Neuron (in vitro differentiated cells): Measurements from ENCODE around the gene APBA2.

Experiments
- H2AFZ ChIP-seq: one replicate; pipeline ENCODE4 v1.6.1; 2013; ENCODE audit warnings: low read depth, mild to moderate bottlenecking, inconsistent platforms, low read length, moderate library complexity
- H3K27me3 ChIP-seq: one replicate; pipeline ENCODE4 v1.6.1; 2013; ENCODE audit warnings: low read length; ENCODE audit not compliant: insufficient read depth
- H3K36me3 ChIP-seq: one replicate; pipeline ENCODE4 v1.6.1; 2013; ENCODE audit warnings: low read length; ENCODE audit not compliant: insufficient read depth
- H3K4me1 ChIP-seq: one replicate; pipeline ENCODE4 v1.6.1; 2013; ENCODE audit warnings: low read length; ENCODE audit not compliant: insufficient read depth
- H3K4me3 ChIP-seq: 2 replicates; pipeline ENCODE4 v1.5.1; 2013; ENCODE audit warnings: mild to moderate bottlenecking, low read length, moderate library complexity
- H3K9me3 ChIP-seq: one replicate; pipeline ENCODE4 v1.6.1; 2013; ENCODE audit warnings: low read length

The APBA2 gene

GRCh38 chr15:28956491-28956890 lies 70.7 kb downstream of the APBA2 start:
- Histone ChIP-seq H2AFZ (no peak overlapping the region), H3K9me3 (no peaks in the 10 kb centered on the region), H3K27me3 (no peaks in the 10 kb centered on the region), H3K36me3 (no peaks in the 10 kb centered on the region), H3K4me3 (no peak overlapping the region), H3K4me1 (peaks cover 12% of the 10 kb centered on the region)

GRCh38 chr15:28957606-28958498 lies 72.1 kb downstream of the APBA2 start:
- Histone ChIP-seq H3K27me3 (no peaks in the 10 kb centered on the region), H3K4me1 (peaks cover 12% of the 10 kb centered on the region), H3K9me3 (no peaks in the 10 kb centered on the region), H3K36me3 (no peaks in the 10 kb centered on the region), H2AFZ (no peak overlapping the region), H3K4me3 (no peak overlapping the region)

- Histone ChIP-seq H3K36me3 (no peaks in the 10 kb centered on the region), H3K4me1 (peaks cover 12% of the 10 kb centered on the region), H2AFZ (no peak overlapping the region), H3K27me3 (no peaks in the 10 kb centered on the region), H3K9me3 (no peaks in the 10 kb centered on the region), H3K4me3 (no peak overlapping the region)
Measured at GRCh38 chr15:28959326-28959725, 73.6 kb downstream of the APBA2 start.

DNA sequence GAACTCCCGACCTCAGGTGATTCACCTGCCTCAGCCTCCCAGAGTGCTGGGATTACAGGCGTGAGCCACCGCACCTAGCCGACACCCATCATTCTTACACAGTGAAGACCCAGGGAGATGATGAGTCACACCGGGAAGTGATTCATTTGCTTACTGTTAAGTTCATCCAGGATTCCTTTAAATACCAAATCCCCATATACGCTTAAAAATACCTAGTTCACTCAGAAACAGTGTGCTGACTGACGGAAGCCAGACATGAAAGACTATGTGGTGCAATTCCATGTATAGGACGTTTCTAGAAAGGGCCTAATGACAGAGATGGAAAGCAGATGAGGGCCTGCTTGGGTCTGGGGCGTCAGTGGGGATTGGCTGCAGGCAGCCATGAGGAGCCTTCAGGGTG lies 75.2 kb downstream of the APBA2 start:
- no peaks in the 10 kb centered on the region for H3K27me3 ChIP-seq
- H2AFZ ChIP-seq: no peak overlapping the region
- H3K9me3 ChIP-seq: no peaks in the 10 kb centered on the region
- H3K4me3 ChIP-seq: no peak overlapping the region
- no peaks in the 10 kb centered on the region for H3K36me3 ChIP-seq
- H3K4me1 ChIP-seq: peaks cover 3% of the 10 kb centered on the region

GRCh38 chr15:28961391-28961790 lies 75.6 kb downstream of the APBA2 start:
- no peak overlapping the region for H3K4me3 ChIP-seq
- H3K27me3 ChIP-seq: no peaks in the 10 kb centered on the region
- no peak overlapping the region for H2AFZ ChIP-seq
- no peaks in the 10 kb centered on the region for H3K4me1 ChIP-seq
- no peaks in the 10 kb centered on the region for H3K36me3 ChIP-seq
- H3K9me3 ChIP-seq: no peaks in the 10 kb centered on the region

GRCh38 chr15:28962851-28963710 lies 77.3 kb downstream of the APBA2 start:
- Histone ChIP-seq H3K36me3 (no peaks in the 10 kb centered on the region), H2AFZ (no peak overlapping the region), H3K4me1 (no peaks in the 10 kb centered on the region), H3K9me3 (no peaks in the 10 kb centered on the region), H3K4me3 (no peak overlapping the region), H3K27me3 (no peaks in the 10 kb centered on the region)

DNA sequence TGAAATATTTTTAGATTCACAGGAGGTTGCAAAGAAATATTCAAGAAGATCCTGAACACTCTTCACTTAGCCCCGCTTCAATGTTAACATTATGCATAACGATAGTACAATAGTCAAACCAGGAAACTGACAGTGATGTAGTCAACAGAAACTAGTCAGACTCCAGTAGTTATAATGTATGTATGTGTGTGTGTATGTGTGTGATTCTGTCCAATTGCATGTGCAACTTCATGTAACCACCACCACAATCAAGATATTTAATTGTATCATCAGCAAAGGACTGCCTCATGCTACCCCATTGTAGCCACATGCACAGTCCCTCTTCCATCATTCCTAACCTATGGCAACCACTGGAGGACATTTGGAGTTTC lies 77.9 kb downstream of the APBA2 start:
- Histone ChIP-seq H3K4me1 (no peaks in the 10 kb centered on the region), H3K36me3 (no peaks in the 10 kb centered on the region), H3K4me3 (no peak overlapping the region), H3K27me3 (no peaks in the 10 kb centered on the region), H3K9me3 (no peaks in the 10 kb centered on the region), H2AFZ (no peak overlapping the region)

- H3K4me3 ChIP-seq: no peak overlapping the region
- H3K27me3 ChIP-seq: no peaks in the 10 kb centered on the region
- no peaks in the 10 kb centered on the region for H3K36me3 ChIP-seq
- no peak overlapping the region for H2AFZ ChIP-seq
- no peaks in the 10 kb centered on the region for H3K4me1 ChIP-seq
- H3K9me3 ChIP-seq: peaks cover under 1% of the 10 kb centered on the region
Measured at GRCh38 chr15:28964098-28964497, 78.3 kb downstream of the APBA2 start.

DNA sequence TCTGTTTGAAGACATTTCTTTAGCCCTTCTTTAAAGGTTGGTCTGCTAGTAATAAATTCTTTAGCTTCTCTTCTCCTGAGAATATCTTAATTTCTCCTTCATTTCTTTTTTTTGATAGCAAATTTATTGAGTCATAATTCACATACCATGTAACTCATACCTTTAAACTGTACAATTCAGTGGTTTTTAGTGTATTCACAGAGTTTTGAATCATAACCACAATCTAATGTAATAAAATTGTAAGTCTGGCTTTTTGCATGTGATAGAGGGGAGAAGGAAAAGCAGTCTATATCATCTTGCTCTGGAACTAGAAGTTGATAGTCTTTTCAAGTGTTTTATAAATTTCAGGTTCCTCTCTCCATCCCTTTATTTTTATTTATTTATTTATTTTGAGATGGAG lies 81.3 kb downstream of the APBA2 start:
- H3K4me3 ChIP-seq: no peak overlapping the region
- H3K27me3 ChIP-seq: no peaks in the 10 kb centered on the region
- peaks cover 8% of the 10 kb centered on the region for H3K9me3 ChIP-seq
- H3K36me3 ChIP-seq: peaks cover 3% of the 10 kb centered on the region
- H3K4me1 ChIP-seq: no peaks in the 10 kb centered on the region
- no peak overlapping the region for H2AFZ ChIP-seq

- no peaks in the 10 kb centered on the region for H3K4me1 ChIP-seq
- H3K36me3 ChIP-seq: peaks cover 3% of the 10 kb centered on the region
- H3K4me3 ChIP-seq: no peak overlapping the region
- no peaks in the 10 kb centered on the region for H3K27me3 ChIP-seq
- H3K9me3 ChIP-seq: peaks cover 8% of the 10 kb centered on the region
- no peak overlapping the region for H2AFZ ChIP-seq
Measured at GRCh38 chr15:28967990-28968389, 82.2 kb downstream of the APBA2 start.

GRCh38 chr15:28969511-28970085 lies 83.8 kb downstream of the APBA2 start:
- Histone ChIP-seq H2AFZ (no peak overlapping the region), H3K9me3 (peaks cover 8% of the 10 kb centered on the region), H3K4me3 (no peak overlapping the region), H3K27me3 (no peaks in the 10 kb centered on the region), H3K4me1 (no peaks in the 10 kb centered on the region), H3K36me3 (peaks cover 3% of the 10 kb centered on the region)

DNA sequence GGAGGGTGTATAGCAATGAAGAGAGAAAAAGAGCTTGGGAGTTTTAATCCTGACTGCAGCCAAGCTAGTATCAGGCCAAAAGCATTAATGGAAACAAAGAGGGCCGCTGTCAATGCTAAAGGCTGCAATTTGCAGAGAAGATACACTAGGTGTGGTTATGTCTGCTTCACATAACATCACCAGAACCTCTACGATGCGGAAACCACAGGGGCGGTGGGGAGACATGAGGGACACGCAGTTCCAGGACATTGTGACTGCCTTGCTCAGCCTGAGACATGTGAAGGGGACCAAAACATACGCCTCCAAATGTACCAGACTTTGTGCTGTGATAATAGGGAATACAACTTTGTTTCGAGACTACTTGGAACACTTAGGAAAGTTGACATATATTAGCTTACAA lies 88.4 kb downstream of the APBA2 start:
- peaks cover 3% of the 10 kb centered on the region for H3K36me3 ChIP-seq
- H3K9me3 ChIP-seq: peaks cover 7% of the 10 kb centered on the region
- H3K27me3 ChIP-seq: no peaks in the 10 kb centered on the region
- H2AFZ ChIP-seq: no peak overlapping the region
- peaks cover 11% of the 10 kb centered on the region for H3K4me1 ChIP-seq
- H3K4me3 ChIP-seq: no peak overlapping the region

DNA sequence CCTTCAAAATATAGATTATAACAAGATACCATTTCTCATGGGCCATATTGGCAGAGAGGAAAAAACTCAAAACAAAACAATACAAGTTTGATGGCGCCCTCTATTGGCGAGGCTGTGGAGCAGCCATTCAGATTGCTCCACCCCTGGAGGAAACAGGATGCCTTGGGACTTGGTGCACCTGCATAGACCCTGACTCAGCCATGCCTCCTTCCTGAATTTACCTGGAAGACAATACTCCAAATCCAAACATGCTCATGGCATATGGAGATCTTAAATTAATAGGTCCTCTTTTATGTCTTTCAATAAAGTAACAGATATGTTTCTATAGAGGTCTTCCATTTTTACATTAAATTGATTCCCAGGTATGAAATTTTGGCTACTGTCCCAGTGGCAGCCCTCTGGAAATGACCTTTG lies 90.0 kb downstream of the APBA2 start:
- Histone ChIP-seq H3K9me3 (no peaks in the 10 kb centered on the region), H3K27me3 (no peaks in the 10 kb centered on the region), H3K4me1 (peaks cover 20% of the 10 kb centered on the region), H3K36me3 (no peaks in the 10 kb centered on the region), H2AFZ (no peak overlapping the region), H3K4me3 (no peak overlapping the region)
